Panc1 (cell line): Measurements from ENCODE around the gene WHRN. TPM values are rescaled to one million over a fixed set of nuclear protein-coding genes. Genes with fewer than 3 reads are reported as not detected.

Experiments
- ATAC-seq: fragments of 200-7000 bp; cut with Tn5 transposase; 2 replicates; pipeline ENCODE4 v1.9.1; 2020; ENCODE audit warnings: mild to moderate bottlenecking, moderate library complexity
- BruUV-seq: library from RNA; stranded (reverse); fragments of 400-500 nt; replicated peaks from 2 replicates; lab custom pipeline; 2021; lab: Mats Ljungman, UMichigan
- CTCF ChIA-PET: fragments of 300-600 bp; sonication (Branson Sonifier 250); formaldehyde crosslinking; loops from one replicate; lab custom pipeline; 2022; ENCODE audit warnings: antibody characterized with exemption; lab: Charles Lee
- POLR2A ChIA-PET: fragments of 300-600 bp; sonication (Branson Sonifier 250); formaldehyde crosslinking; loops from one replicate; lab custom pipeline; 2022; ENCODE audit warnings: antibody characterized with exemption; lab: Charles Lee
- DNase-seq: peaks from one replicate; pipeline ENCODE4 v3.0.0-alpha.2; 2010; ENCODE audit warnings: low read depth, low spot score
- H3K27ac ChIP-seq: 2 replicates; pipeline ENCODE4 v1.5.1; 2011; ENCODE audit warnings: mild to moderate bottlenecking, low read length, inconsistent platforms
- H3K27me3 ChIP-seq: fragments of 200-500 bp; sonication (Bioruptor generic); 2 replicates; pipeline ENCODE4 v1.6.0; 2014; ENCODE audit warnings: low read length, inconsistent platforms; ENCODE audit not compliant: control insufficient read depth, insufficient read depth
- H3K36me3 ChIP-seq: fragments of 200-500 bp; sonication (Bioruptor generic); 2 replicates; pipeline ENCODE4 v1.5.1; 2014; ENCODE audit warnings: inconsistent platforms, mild to moderate bottlenecking, low read length, moderate library complexity; ENCODE audit not compliant: control insufficient read depth, insufficient read depth
- H3K4me1 ChIP-seq: 2 replicates; pipeline ENCODE4 v1.5.1; 2011; ENCODE audit warnings: inconsistent platforms, mild to moderate bottlenecking, low read length, moderate library complexity; ENCODE audit not compliant: control insufficient read depth, insufficient read depth
- H3K4me3 ChIP-seq, 2 experiments: 2 replicates each; pipeline ENCODE4 v1.5.1; 2011 to 2012; ENCODE audit warnings: low read depth in 2 of 2, low read length in 2 of 2, mild to moderate bottlenecking in 2 of 2, inconsistent platforms in 1 of 2, moderate library complexity in 1 of 2
- H3K9me3 ChIP-seq: fragments of 200-500 bp; sonication (Bioruptor generic); 2 replicates; pipeline ENCODE4 v1.5.1; 2014; ENCODE audit warnings: low read depth, mild to moderate bottlenecking, inconsistent platforms, low read length, moderate library complexity; ENCODE audit not compliant: control insufficient read depth, insufficient read depth
- CTCF ChIP-seq: fragments of 450-650 bp; IDR thresholded peaks from 2 replicates; pipeline ENCODE4 v1.5.1; 2017; ENCODE audit warnings: mild to moderate bottlenecking
- POLR2AphosphoS5 ChIP-seq: IDR thresholded peaks from 2 replicates; pipeline ENCODE4 v1.6.1; 2012; ENCODE audit warnings: mild to moderate bottlenecking, low read depth, low read length, moderate library complexity
- SIN3A ChIP-seq: IDR thresholded peaks from 2 replicates; pipeline ENCODE4 v1.6.1; 2012; ENCODE audit warnings: low read depth, mild to moderate bottlenecking, low read length, moderate library complexity, borderline replicate concordance; ENCODE audit not compliant: insufficient read depth
- TCF7L2 ChIP-seq: IDR thresholded peaks from 2 replicates; pipeline ENCODE4 v1.6.1; 2011; ENCODE audit warnings: mild to moderate bottlenecking, low read depth, low read length, inconsistent platforms
- in situ Hi-C: cut with HindIII; loops from 2 replicates; pipeline ENCODE4 v1.10.0; 2016; ENCODE audit warnings: low sequenced_read_pairs, low pct_unique_long_range_greater_than_20kb
- intact Hi-C: fragments of 100-400 bp; cut with micrococcal nuclease; formaldehyde crosslinking; loops from one replicate; pipeline ENCODE4 v1.10.0; 2022; ENCODE audit not compliant: unreplicated experiment
- total RNA-seq: library from RNA; stranded (reverse); gene quantifications from one replicate; pipeline ENCODE4 v1.2.1, GENCODE V29; 2021; ENCODE audit not compliant: unreplicated experiment
- TF ChIP-seq, protein P1 (sequence below), 2 experiments: IDR thresholded peaks; 2 replicates each; pipeline ENCODE4 v1.6.1; 2011 to 2012; ENCODE audit warnings: low read depth in 2 of 2, control low read depth in 1 of 2, low read length in 1 of 2, mild to moderate bottlenecking in 1 of 2, moderate library complexity in 1 of 2; ENCODE audit not compliant: insufficient read depth in 1 of 2

WHRN gene
- total RNA-seq, 1 experiment from 2014 or later, result 18.0 TPM

GRCh38 chr9:114538241-114538640, 33.0 kb upstream of the WHRN start:
- DNase-seq, result no peak
- H3K36me3 ChIP-seq, result no peaks in the 10 kb centered on the region
- no peaks in the 10 kb centered on the region for H3K27me3 ChIP-seq
- no peak overlapping the region for H3K4me3 ChIP-seq
- in situ Hi-C loops (no loop called here), intact Hi-C loops (no loop called here)
- TF ChIP-seq SIN3A (no peak), CTCF (peak; percentile 32)
- ATAC-seq, result peak; percentile 79; the same call in 1 of the 2 replicates
- H3K4me1 ChIP-seq, result no peaks in the 10 kb centered on the region
- CTCF ChIA-PET, result interaction anchor here (1.8 kb wide), 1 partner anchor 115 kb away, joined by 6 read pairs; no protein-coding TSS in a partner anchor
- BruUV-seq, result no TSS peak
- no peaks in the 10 kb centered on the region for H3K9me3 ChIP-seq
- no peak overlapping the region for H3K27ac ChIP-seq
- POLR2A ChIA-PET, result no interaction called here

- intact Hi-C loops, result no loop called here
- CTCF ChIA-PET, result no interaction called here
Measured at GRCh38 chr9:114532561-114533237, 27.4 kb upstream of the WHRN start.

More at GRCh38 chr9:114532561-114533237, 27.4 kb upstream of the WHRN start:
- no peak overlapping the region; a peak in 1 of 4 replicates for H3K4me3 ChIP-seq
- no peaks in the 10 kb centered on the region for H3K9me3 ChIP-seq
- ATAC-seq (no peak), DNase-seq (no peak)
- H3K27ac ChIP-seq, result no peak overlapping the region
- H3K27me3 ChIP-seq, result no peaks in the 10 kb centered on the region
- no peaks in the 10 kb centered on the region for H3K4me1 ChIP-seq
- no TSS peak for BruUV-seq
- POLR2A ChIA-PET, result no interaction called here
- H3K36me3 ChIP-seq, result no peaks in the 10 kb centered on the region
- TF ChIP-seq, protein P1, sequence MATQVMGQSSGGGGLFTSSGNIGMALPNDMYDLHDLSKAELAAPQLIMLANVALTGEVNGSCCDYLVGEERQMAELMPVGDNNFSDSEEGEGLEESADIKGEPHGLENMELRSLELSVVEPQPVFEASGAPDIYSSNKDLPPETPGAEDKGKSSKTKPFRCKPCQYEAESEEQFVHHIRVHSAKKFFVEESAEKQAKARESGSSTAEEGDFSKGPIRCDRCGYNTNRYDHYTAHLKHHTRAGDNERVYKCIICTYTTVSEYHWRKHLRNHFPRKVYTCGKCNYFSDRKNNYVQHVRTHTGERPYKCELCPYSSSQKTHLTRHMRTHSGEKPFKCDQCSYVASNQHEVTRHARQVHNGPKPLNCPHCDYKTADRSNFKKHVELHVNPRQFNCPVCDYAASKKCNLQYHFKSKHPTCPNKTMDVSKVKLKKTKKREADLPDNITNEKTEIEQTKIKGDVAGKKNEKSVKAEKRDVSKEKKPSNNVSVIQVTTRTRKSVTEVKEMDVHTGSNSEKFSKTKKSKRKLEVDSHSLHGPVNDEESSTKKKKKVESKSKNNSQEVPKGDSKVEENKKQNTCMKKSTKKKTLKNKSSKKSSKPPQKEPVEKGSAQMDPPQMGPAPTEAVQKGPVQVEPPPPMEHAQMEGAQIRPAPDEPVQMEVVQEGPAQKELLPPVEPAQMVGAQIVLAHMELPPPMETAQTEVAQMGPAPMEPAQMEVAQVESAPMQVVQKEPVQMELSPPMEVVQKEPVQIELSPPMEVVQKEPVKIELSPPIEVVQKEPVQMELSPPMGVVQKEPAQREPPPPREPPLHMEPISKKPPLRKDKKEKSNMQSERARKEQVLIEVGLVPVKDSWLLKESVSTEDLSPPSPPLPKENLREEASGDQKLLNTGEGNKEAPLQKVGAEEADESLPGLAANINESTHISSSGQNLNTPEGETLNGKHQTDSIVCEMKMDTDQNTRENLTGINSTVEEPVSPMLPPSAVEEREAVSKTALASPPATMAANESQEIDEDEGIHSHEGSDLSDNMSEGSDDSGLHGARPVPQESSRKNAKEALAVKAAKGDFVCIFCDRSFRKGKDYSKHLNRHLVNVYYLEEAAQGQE (IDR thresholded peaks at IDR 0.05; ENCODE audit: insufficient read depth in 1 of 2, low read depth in 2 of 2, low read length in 1 of 2), result no peak
- TF ChIP-seq SIN3A (no peak), TCF7L2 (no peak), POLR2AphosphoS5 (no peak), CTCF (no peak)
- in situ Hi-C loops, result no loop called here
